Heart left ventricle (tissue), 16 donors: ENCODE measurements around the gene MAP1LC3B. TPM values are rescaled to one million over a fixed set of nuclear protein-coding genes. Genes with fewer than 3 reads are reported as not detected.
A peak's percentile ranks its signal among the peaks of the same experiment; 100 is the strongest.
"Not testable (repeated sequence)": the region's sequence is repeated elsewhere in the genome, so short reads cannot be mapped to it uniquely, and the experiment has no call there.

Experiments used
- ATAC-seq, 4 donors: fragments of 200-7000 bp; cut with Tn5 transposase; one replicate each; pipeline ENCODE4 v1.9.1; 2020 to 2022; ENCODE audit warnings: moderate library complexity in 4 of 4, mild to moderate bottlenecking in 3 of 4, moderate number of reproducible peaks in 1 of 4
- DNase-seq, 5 donors: peaks; one replicate each; pipeline ENCODE4 v3.0.0-alpha.2; 2020
- H3K27ac ChIP-seq, 12 donors: fragments of 200-600 bp; sonication (generic) in 4 of 12; one replicate each; pipeline versions ENCODE4 v1.5.0 to v1.8.0; 2016 to 2022; ENCODE audit warnings: mild to moderate bottlenecking in 2 of 12
- H3K27me3 ChIP-seq, 9 donors: fragments of 200-600 bp; sonication (generic) in 2 of 9; one replicate each; pipeline versions ENCODE4 v1.5.1 to v1.8.0; 2016 to 2022; ENCODE audit warnings: mild to moderate bottlenecking in 3 of 9
- H3K36me3 ChIP-seq, 9 donors: fragments of 200-600 bp; sonication (generic) in 2 of 9; one replicate each; pipeline versions ENCODE4 v1.5.0 to v1.8.0; 2018 to 2022; ENCODE audit warnings: mild to moderate bottlenecking in 2 of 9
- H3K4me1 ChIP-seq, 12 donors: fragments of 200-600 bp; sonication (generic) in 4 of 12; one replicate each; pipeline versions ENCODE4 v1.5.0 to v1.8.0; 2016 to 2022; ENCODE audit warnings: mild to moderate bottlenecking in 3 of 12
- H3K4me3 ChIP-seq, 12 donors: fragments of 200-600 bp; sonication (generic) in 4 of 12; one replicate each; pipeline versions ENCODE4 v1.5.0 to v1.8.0; 2017 to 2022; ENCODE audit warnings: mild to moderate bottlenecking in 9 of 12, moderate library complexity in 4 of 12
- H3K9me3 ChIP-seq, 12 donors: fragments of 200-600 bp; sonication (generic) in 4 of 12; one replicate each; pipeline versions ENCODE4 v1.5.0 to v1.8.0; 2016 to 2022; ENCODE audit warnings: mild to moderate bottlenecking in 1 of 12
- CTCF ChIP-seq, 12 donors: fragments of 200-600 bp; sonication (generic) in 4 of 12; IDR thresholded peaks; one replicate each; pipeline versions ENCODE4 v1.5.0 to v1.8.0; 2018 to 2022; ENCODE audit warnings: antibody characterized with exemption in 12 of 12, mild to moderate bottlenecking in 5 of 12
- POLR2A ChIP-seq, 2 donors: fragments of 450-650 bp; IDR thresholded peaks; one replicate each; pipeline ENCODE4 v1.6.1; 2017; ENCODE audit warnings: antibody characterized with exemption in 2 of 2, mild to moderate bottlenecking in 2 of 2, moderate library complexity in 2 of 2
- WGBS, 4 donors: extraction: QIAGEN DNeasy Blood & Tissue Kit in 2 of 4; methylation state at CpG; one replicate each; pipeline versions ENCODE4 v1.1.5 to v1.1.7; 2013 to 2018; 5-methylcytosine and 5-hydroxymethylcytosine counted together
- intact Hi-C, 10 donors: fragments of 100-400 bp; cut with DNase I; formaldehyde crosslinking; loops; one replicate each; pipeline versions ENCODE4 v1.11.1 to v1.14.2; 2022
- polyA plus RNA-seq, 2 donors: library from polyadenylated mRNA; stranded (reverse); fragments of 200-250 nt; gene quantifications; one replicate each; pipeline ENCODE4 v1.2.3, GENCODE V29; 2013
- total RNA-seq, 9 donors: library from RNA; depleted of rRNA in 2 of 9; stranded (reverse); fragments of >200 nt in 2 of 9; fragmentation: NEBNext Ultra II Directional in 3 of 9; extraction: Animal tissue kit (Norgen Biotek cat#: 25700) in 3 of 9; gene quantifications; one replicate each; pipeline versions ENCODE4 v1.1.0 to v1.2.4, GENCODE V29; 2016 to 2023
- donor health status: ischemic (EF 13 %, LVEDD 7.1; RV severe dilation, severe dysfunction).
- donor health status: healthy with polysubstance abuse.
- donor health status: DM: no; HTN: yes; CAD: no.
- donor health status: DM: no; HTN: no; CAD: no.
- donor health status: ischemic (EF 25% LVEDD 6.9; RV normal size, moderate dysfunction).
- donor health status: ischemic (EF 25% LVEDD 5.7; RV mildly dilated, moderate dysfunction).
- donor health status: healthy.
- donor health status: DM: yes; HTN: yes; CAD: no.
- donor health status: ischemic (EF 35%, LVEDD 5.7; RV mildly dilated, moderate dysfunction).
- donor health status: nonischemic (EF 11% LVEDD 7.7; RV severe dilation, severe dysfunction).
- donor health status: DM: yes; HTN: yes; CAD: no.
- donor health status: PGD.
- donor health status: ischemic (EF 29% LVEDD 5.4; RV normal size, mild dysfunction).
- donor health status: nonischemic (EF 23%, LVEDD 6.1; RV moderate dilation, normal function).

MAP1LC3B gene
- total and polyA plus RNA-seq, 11 donors = 70.7 to 263 (median 116) TPM

- no peaks in the 10 kb centered on the region for H3K9me3 ChIP-seq
- H3K27me3 ChIP-seq = peaks cover 0 to 1% (median 0%) of the 10 kb centered on the region in 9 donors
- no peak overlapping the region for H3K4me3 ChIP-seq
- peaks cover 2 to 61% (median 14%) of the 10 kb centered on the region in 12 donors for H3K4me1 ChIP-seq
- ATAC-seq (no peak), DNase-seq (no peak)
- peaks cover 0 to 66% (median 56%) of the 10 kb centered on the region in 9 donors for H3K36me3 ChIP-seq
- 93 to 96% (median 94%) methylated on average over 7 of the region's 7 CpGs for WGBS, 4 donors
- intact Hi-C loops = no loop called here
- TF ChIP-seq POLR2A (IDR thresholded peaks at IDR 0.05) = no peak
- TF ChIP-seq CTCF (IDR thresholded peaks at IDR 0.05) = no peak
- H3K27ac ChIP-seq = no peak overlapping the region
Observed at GRCh38 chr16:87359121-87359520, 33.0 kb upstream of the MAP1LC3B start.

GRCh38 chr16:87360862-87361610 is 31.1 kb upstream of the MAP1LC3B start:
- TF ChIP-seq CTCF (IDR thresholded peaks at IDR 0.05) (no peak), POLR2A (IDR thresholded peaks at IDR 0.05) (no peak)
- Histone ChIP-seq H3K9me3 (no peaks in the 10 kb centered on the region), H3K36me3 (peaks cover 0 to 72% (median 57%) of the 10 kb centered on the region in 9 donors), H3K27me3 (peaks cover 0 to 15% (median 0%) of the 10 kb centered on the region in 9 donors), H3K4me1 (peaks cover 3 to 66% (median 22%) of the 10 kb centered on the region in 12 donors), H3K4me3 (no peak overlapping the region), H3K27ac (peak overlapping the region in 3 of 12 donors; percentile 16 to 39 (median 38))
- intact Hi-C loops = loop anchor here in 3 of 10 donors (5.0 kb wide), 2 partner anchors 34 to 44 kb away; partner anchors contain the start of gene C16orf95 (in 1 of the 3)
- DNase-seq (peak in 1 of 5 donors; percentile 23), ATAC-seq (no peak)
- WGBS, 4 donors = 88 to 90% (median 89%) methylated on average over 14 to 16 of the region's 16 CpGs

GRCh38 chr16:87361916-87362619 is 30.1 kb upstream of the MAP1LC3B start:
- DNase-seq (peak in 1 of 5 donors; percentile 4), ATAC-seq (no peak)
- Histone ChIP-seq H3K27ac (peak overlapping the region in 5 of 12 donors; percentile 42 to 84 (median 75)), H3K36me3 (peaks cover 0 to 70% (median 56%) of the 10 kb centered on the region in 9 donors), H3K27me3 (peaks cover 0 to 24% (median 0%) of the 10 kb centered on the region in 9 donors), H3K9me3 (no peaks in the 10 kb centered on the region), H3K4me3 (no peak overlapping the region), H3K4me1 (peaks cover 3 to 77% (median 21%) of the 10 kb centered on the region in 12 donors)
- TF ChIP-seq CTCF (IDR thresholded peaks at IDR 0.05) (no peak), POLR2A (IDR thresholded peaks at IDR 0.05) (no peak)
- intact Hi-C loops = loop anchor here in 3 of 10 donors (5.0 kb wide), 2 partner anchors 35 to 45 kb away; partner anchors contain the start of gene C16orf95 (in 1 of the 3)
- WGBS, 4 donors = 91 to 98% (median 97%) methylated on average over 8 of the region's 8 CpGs

- Histone ChIP-seq H3K4me1 (peaks cover 3 to 86% (median 28%) of the 10 kb centered on the region in 12 donors), H3K36me3 (peaks cover 0 to 66% (median 46%) of the 10 kb centered on the region in 9 donors), H3K27ac (peak overlapping the region; percentile 15 to 88 (median 76)), H3K27me3 (peaks cover 0 to 29% (median 0%) of the 10 kb centered on the region in 9 donors)
- H3K4me3 ChIP-seq, H3K9me3 ChIP-seq, ATAC-seq: not testable (repeated sequence)
- intact Hi-C loops = loop anchor here in 3 of 10 donors (5.0 kb wide), 2 partner anchors 36 to 46 kb away; partner anchors contain the start of gene C16orf95 (in 1 of the 3)
- 73 to 79% (median 77%) methylated on average over 13 of the region's 13 CpGs for WGBS, 4 donors
- DNase-seq = peak in 2 of 5 donors; percentile 19 to 32
Observed at GRCh38 chr16:87362828-87363559, 29.1 kb upstream of the MAP1LC3B start.
